ENCODE data around the gene COX4I1.
A peak's percentile ranks its signal among the peaks of the same experiment; 100 is the strongest.
"Not testable (repeated sequence)": the region's sequence is repeated elsewhere in the genome, so short reads cannot be mapped to it uniquely, and the experiment has no call there.

The COX4I1 gene

GRCh38 chr16:85798901-85799496 is 496 bp upstream of the COX4I1 start:
- peaks cover 46% of the 10 kb centered on the region for H3K4me1 Mint-ChIP-seq
- no peaks in the 10 kb centered on the region for H3K9me3 Mint-ChIP-seq
- peak overlapping the region; percentile 88 for H3K4me3 Mint-ChIP-seq
- no peak overlapping the region for H3K27ac Mint-ChIP-seq
- no peak for DNase-seq
- peaks cover 54% of the 10 kb centered on the region for H3K36me3 Mint-ChIP-seq (ENCODE audit: low read depth)
- no peak for TF ChIP-seq CTCF (IDR thresholded peaks at IDR 0.05)
- H3K27me3 Mint-ChIP-seq (ENCODE audit: low read depth, poor library complexity): no peaks in the 10 kb centered on the region

GRCh38 chr16:85800321-85800669 is 800 bp downstream of the COX4I1 start:
- H3K9me3 Mint-ChIP-seq: no peaks in the 10 kb centered on the region
- TF ChIP-seq CTCF (IDR thresholded peaks at IDR 0.05): no peak
- peak; percentile 23 for DNase-seq
- no peaks in the 10 kb centered on the region for H3K27me3 Mint-ChIP-seq (ENCODE audit: low read depth, poor library complexity)
- H3K27ac Mint-ChIP-seq: peak overlapping the region; percentile 91
- H3K4me1 Mint-ChIP-seq: peaks cover 46% of the 10 kb centered on the region
- H3K36me3 Mint-ChIP-seq (ENCODE audit: low read depth): peaks cover 55% of the 10 kb centered on the region
- H3K4me3 Mint-ChIP-seq: peak overlapping the region; percentile 89

GRCh38 chr16:85803570-85803969 is 4.1 kb downstream of the COX4I1 start:
- no peak for DNase-seq
- Mint-ChIP-seq H3K27me3 (ENCODE audit: low read depth, poor library complexity) (no peaks in the 10 kb centered on the region), H3K9me3 (no peaks in the 10 kb centered on the region), H3K36me3 (ENCODE audit: low read depth) (peaks cover 59% of the 10 kb centered on the region), H3K4me1 (peaks cover 24% of the 10 kb centered on the region), H3K4me3 (no peak overlapping the region), H3K27ac (peak overlapping the region; percentile 54)
- TF ChIP-seq CTCF (IDR thresholded peaks at IDR 0.05): no peak

GRCh38 chr16:85805442-85806045 is 6.0 kb downstream of the COX4I1 start:
- H3K27me3 Mint-ChIP-seq (ENCODE audit: low read depth, poor library complexity): peaks cover 9% of the 10 kb centered on the region
- H3K4me1 Mint-ChIP-seq: peaks cover 16% of the 10 kb centered on the region
- H3K27ac Mint-ChIP-seq: peak overlapping the region; percentile 29
- H3K36me3 Mint-ChIP-seq (ENCODE audit: low read depth): peaks cover 64% of the 10 kb centered on the region
- no peak for TF ChIP-seq CTCF (IDR thresholded peaks at IDR 0.05)
- H3K4me3 Mint-ChIP-seq: no peak overlapping the region
- no peaks in the 10 kb centered on the region for H3K9me3 Mint-ChIP-seq
- DNase-seq: no peak

GRCh38 chr16:85806539-85806938 is 7.0 kb downstream of the COX4I1 start:
- Mint-ChIP-seq H3K27me3 (ENCODE audit: low read depth, poor library complexity) (peaks cover 17% of the 10 kb centered on the region), H3K4me1 (peaks cover 8% of the 10 kb centered on the region), H3K36me3 (ENCODE audit: low read depth) (peaks cover 60% of the 10 kb centered on the region), H3K4me3 (no peak overlapping the region), H3K9me3 (no peaks in the 10 kb centered on the region), H3K27ac (no peak overlapping the region)
- TF ChIP-seq CTCF (IDR thresholded peaks at IDR 0.05): no peak
- DNase-seq: no peak

- H3K4me3 Mint-ChIP-seq: not testable (repeated sequence)
Observed at GRCh38 chr16:85807340-85807739, 7.8 kb downstream of the COX4I1 start.

GRCh38 chr16:85808104-85808503 is 8.6 kb downstream of the COX4I1 start:
- DNase-seq, H3K9me3 Mint-ChIP-seq, H3K4me3 Mint-ChIP-seq, H3K27ac Mint-ChIP-seq: not testable (repeated sequence)
- Mint-ChIP-seq H3K36me3 (ENCODE audit: low read depth) (peaks cover 44% of the 10 kb centered on the region), H3K4me1 (peaks cover 12% of the 10 kb centered on the region), H3K27me3 (ENCODE audit: low read depth, poor library complexity) (peaks cover 33% of the 10 kb centered on the region)

More at GRCh38 chr16:85807340-85807739, 7.8 kb downstream of the COX4I1 start:
- not testable (repeated sequence) for H3K4me1 Mint-ChIP-seq, H3K9me3 Mint-ChIP-seq, H3K27ac Mint-ChIP-seq, DNase-seq
- peaks cover 25% of the 10 kb centered on the region for H3K27me3 Mint-ChIP-seq (ENCODE audit: low read depth, poor library complexity)
- H3K36me3 Mint-ChIP-seq (ENCODE audit: low read depth): peaks cover 52% of the 10 kb centered on the region

Data from nephron progenitor cell (in vitro differentiated cells).